ENCODE measurements around the gene SRRM5.

- no peak for TF ChIP-seq CTCF (IDR thresholded peaks at IDR 0.05; ENCODE audit: low read depth, low read length)
- no peak for TF ChIP-seq MAX (IDR thresholded peaks at IDR 0.05; ENCODE audit: low read depth, low read length)
- no peak for TF ChIP-seq POLR2A (IDR thresholded peaks at IDR 0.05; ENCODE audit: extremely low read depth, insufficient read length)
- TF ChIP-seq MYC (IDR thresholded peaks at IDR 0.05; ENCODE audit: low read depth, low read length), result no peak
Measured at GRCh38 chr19:43641333-43641732, 29.4 kb downstream of the SRRM5 start.

Measured in NB4 (cell line).